ENCODE data around the gene GAPVD1.

DNA sequence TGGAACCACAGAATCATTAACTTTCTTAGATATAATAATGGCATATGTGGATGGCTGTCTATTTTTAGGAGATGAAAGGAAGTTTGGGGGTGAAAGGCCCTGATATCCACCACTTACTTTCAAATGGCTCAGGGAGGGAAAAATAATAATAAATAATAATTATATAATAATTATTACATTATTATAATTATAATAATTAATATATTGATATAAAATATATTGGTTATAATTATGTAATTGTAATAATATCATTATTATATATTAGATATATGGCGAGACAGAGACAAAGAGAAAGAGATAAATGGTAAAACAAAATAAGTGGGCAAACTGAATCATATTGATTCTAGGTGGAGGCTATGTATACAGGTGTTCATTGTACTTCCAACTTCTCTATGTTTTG lies 136.6 kb downstream of the GAPVD1 start:
- TF ChIP-seq EZH2 (IDR thresholded peaks at IDR 0.05) (no peak), EZH2phosphoT487 (IDR thresholded peaks at IDR 0.05) (no peak)
